Loucy (cell line): ENCODE measurements around the gene JAZF1.

Experiments
- H2AFZ ChIP-seq: fragments of 200-600 bp; sonication (generic); 2 replicates; pipeline ENCODE4 v1.6.0; 2016; ENCODE audit warnings: antibody characterized with exemption, mild to moderate bottlenecking, low read length, moderate library complexity
- H3F3A ChIP-seq: fragments of 200-600 bp; 2 replicates; pipeline ENCODE4 v1.6.0; 2016; ENCODE audit warnings: antibody characterized with exemption, low read depth, mild to moderate bottlenecking
- H3K27me3 ChIP-seq: fragments of 200-600 bp; sonication (generic); 2 replicates; pipeline ENCODE4 v1.6.1; 2014; ENCODE audit warnings: low read length, mild to moderate bottlenecking; ENCODE audit not compliant: insufficient read depth, poor library complexity, severe bottlenecking
- H3K36me3 ChIP-seq: fragments of 200-600 bp; sonication (generic); 2 replicates; pipeline ENCODE4 v1.6.1; 2016; ENCODE audit warnings: low read length; ENCODE audit not compliant: insufficient read depth
- H3K4me1 ChIP-seq: fragments of 200-600 bp; sonication (generic); 2 replicates; pipeline ENCODE4 v1.5.1; 2014; ENCODE audit warnings: low read length, mild to moderate bottlenecking; ENCODE audit not compliant: insufficient read depth, poor library complexity, severe bottlenecking
- H3K4me2 ChIP-seq: fragments of 200-600 bp; sonication (generic); 2 replicates; pipeline ENCODE4 v1.6.0; 2014; ENCODE audit warnings: antibody characterized with exemption, low read length, low read depth, mild to moderate bottlenecking; ENCODE audit not compliant: poor library complexity, severe bottlenecking
- H3K4me3 ChIP-seq: fragments of 200-600 bp; sonication (generic); 2 replicates; pipeline ENCODE4 v1.5.1; 2014; ENCODE audit warnings: low read length, mild to moderate bottlenecking, mixed read lengths; ENCODE audit not compliant: poor library complexity, severe bottlenecking
- H3K79me2 ChIP-seq: fragments of 200-600 bp; sonication (generic); 2 replicates; pipeline ENCODE4 v1.6.1; 2014; ENCODE audit warnings: low read length; ENCODE audit not compliant: insufficient read depth
- H3K9ac ChIP-seq: fragments of 200-600 bp; sonication (generic); 2 replicates; pipeline ENCODE4 v1.6.0; 2014; ENCODE audit warnings: mild to moderate bottlenecking, low read depth, low read length, moderate library complexity; ENCODE audit not compliant: poor library complexity, severe bottlenecking
- H3K9me2 ChIP-seq: fragments of 200-600 bp; sonication (generic); replicated peaks from 2 replicates; pipeline ENCODE4 v1.6.1; 2016; ENCODE audit warnings: low read depth, low read length, mixed read lengths
- H3K9me3 ChIP-seq: fragments of 200-600 bp; sonication (generic); 2 replicates; pipeline ENCODE4 v1.6.1; 2014; ENCODE audit warnings: mild to moderate bottlenecking, antibody characterized with exemption, low read length, low read depth; ENCODE audit not compliant: insufficient read depth
- H4K20me1 ChIP-seq: fragments of 200-600 bp; sonication (generic); 2 replicates; pipeline ENCODE4 v1.6.0; 2014; ENCODE audit warnings: antibody characterized with exemption, low read length, mild to moderate bottlenecking; ENCODE audit not compliant: insufficient read depth, poor library complexity, severe bottlenecking
- EZH2phosphoT487 ChIP-seq: fragments of 200-600 bp; IDR thresholded peaks from 2 replicates; pipeline ENCODE4 v1.6.1; 2018; ENCODE audit warnings: antibody characterized with exemption, mild to moderate bottlenecking, moderate library complexity, borderline replicate concordance
- TF ChIP-seq, protein P1 (sequence below): fragments of 200-600 bp; sonication (generic); conservative IDR thresholded peaks from 2 replicates; pipeline ENCODE4 v1.5.1; 2014; ENCODE audit warnings: mild to moderate bottlenecking, antibody characterized with exemption, low read length

The JAZF1 gene

DNA sequence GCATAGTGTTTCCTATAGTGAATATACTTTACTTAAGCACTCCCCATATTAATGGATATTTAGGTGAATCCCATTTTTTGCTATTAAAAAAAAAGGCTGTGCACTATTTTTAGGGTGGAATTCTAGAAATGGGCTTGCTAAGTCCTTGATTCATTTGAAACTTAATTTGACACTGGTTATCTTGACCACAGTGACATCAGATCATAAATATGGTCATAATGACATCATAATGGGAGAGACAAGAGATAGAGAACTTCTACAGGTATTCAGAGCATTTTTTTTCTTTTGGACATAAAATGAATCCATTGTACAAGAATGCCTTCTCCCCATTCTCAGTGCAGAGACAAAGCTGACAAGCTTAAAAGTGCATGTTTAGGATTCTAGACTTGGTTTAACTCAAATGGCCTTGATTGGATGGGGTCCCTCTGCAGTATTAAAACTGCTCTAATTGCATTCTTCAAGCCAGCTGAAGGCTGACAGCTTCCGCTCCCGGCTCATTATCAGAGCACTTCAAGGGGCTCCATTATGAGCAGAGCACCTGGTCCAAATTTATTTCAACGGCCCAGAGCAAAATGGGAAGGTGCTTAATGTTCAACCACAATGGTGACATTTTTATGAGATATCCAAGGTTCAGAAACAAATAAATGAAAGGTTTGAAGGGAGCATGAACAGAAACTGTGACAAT lies 104.8 kb downstream of the JAZF1 start:
- H3K27me3 ChIP-seq, result no peaks in the 10 kb centered on the region
- TF ChIP-seq EZH2phosphoT487, result no peak
- no peaks in the 10 kb centered on the region for H3K9me3 ChIP-seq
- H4K20me1 ChIP-seq, result no peaks in the 10 kb centered on the region
- H3K4me2 ChIP-seq, result no peak overlapping the region
- no peak overlapping the region for H3K9ac ChIP-seq
- H3K4me3 ChIP-seq, result no peak overlapping the region
- peaks cover 18% of the 10 kb centered on the region for H3K79me2 ChIP-seq
- no peaks in the 10 kb centered on the region for H3K36me3 ChIP-seq
- peaks cover 26% of the 10 kb centered on the region for H3K4me1 ChIP-seq
- no peaks in the 10 kb centered on the region; the same call in 1 of the 2 replicates for H3F3A ChIP-seq
- H3K9me2 ChIP-seq, result no peaks in the 10 kb centered on the region
- no peak overlapping the region for H2AFZ ChIP-seq

DNA sequence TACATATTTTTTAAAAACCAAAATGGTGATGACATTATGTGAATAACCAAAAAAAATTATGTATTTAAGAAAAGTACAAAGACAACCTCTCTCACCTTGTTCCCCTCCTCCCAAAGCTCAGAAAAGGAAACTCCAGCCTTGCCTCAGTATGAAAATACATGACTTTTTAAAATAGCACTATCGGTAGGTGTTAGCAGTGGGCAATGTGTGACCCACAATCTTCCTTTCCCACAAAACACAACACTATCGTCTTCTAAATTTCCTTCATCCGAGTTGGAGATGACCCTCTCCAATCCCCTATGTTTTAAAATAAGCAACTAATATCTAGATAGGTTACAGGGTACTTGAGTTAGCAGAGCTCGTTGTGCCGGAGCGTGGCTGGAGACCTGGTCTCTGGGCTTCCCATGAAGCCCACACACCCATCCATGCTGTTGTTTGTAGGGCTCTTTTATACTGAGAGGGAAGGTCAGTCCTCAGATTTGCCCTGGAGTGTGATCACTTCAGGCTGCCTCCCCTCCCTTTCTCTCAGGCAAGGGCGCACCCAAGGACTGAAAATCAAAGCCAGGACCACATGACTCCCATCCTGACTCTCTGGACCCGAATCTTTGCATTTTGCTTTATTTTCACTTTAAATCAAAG lies 107.6 kb downstream of the JAZF1 start:
- H3K4me1 ChIP-seq, result peaks cover 16% of the 10 kb centered on the region
- peaks cover 12% of the 10 kb centered on the region for H3K79me2 ChIP-seq
- TF ChIP-seq, protein P1, sequence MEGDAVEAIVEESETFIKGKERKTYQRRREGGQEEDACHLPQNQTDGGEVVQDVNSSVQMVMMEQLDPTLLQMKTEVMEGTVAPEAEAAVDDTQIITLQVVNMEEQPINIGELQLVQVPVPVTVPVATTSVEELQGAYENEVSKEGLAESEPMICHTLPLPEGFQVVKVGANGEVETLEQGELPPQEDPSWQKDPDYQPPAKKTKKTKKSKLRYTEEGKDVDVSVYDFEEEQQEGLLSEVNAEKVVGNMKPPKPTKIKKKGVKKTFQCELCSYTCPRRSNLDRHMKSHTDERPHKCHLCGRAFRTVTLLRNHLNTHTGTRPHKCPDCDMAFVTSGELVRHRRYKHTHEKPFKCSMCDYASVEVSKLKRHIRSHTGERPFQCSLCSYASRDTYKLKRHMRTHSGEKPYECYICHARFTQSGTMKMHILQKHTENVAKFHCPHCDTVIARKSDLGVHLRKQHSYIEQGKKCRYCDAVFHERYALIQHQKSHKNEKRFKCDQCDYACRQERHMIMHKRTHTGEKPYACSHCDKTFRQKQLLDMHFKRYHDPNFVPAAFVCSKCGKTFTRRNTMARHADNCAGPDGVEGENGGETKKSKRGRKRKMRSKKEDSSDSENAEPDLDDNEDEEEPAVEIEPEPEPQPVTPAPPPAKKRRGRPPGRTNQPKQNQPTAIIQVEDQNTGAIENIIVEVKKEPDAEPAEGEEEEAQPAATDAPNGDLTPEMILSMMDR, result no peak
- TF ChIP-seq EZH2phosphoT487, result no peak

GRCh38 chr7:28071570-28071969 lies 109.0 kb downstream of the JAZF1 start:
- H3K4me2 ChIP-seq, result no peak overlapping the region
- no peaks in the 10 kb centered on the region for H3K9me3 ChIP-seq
- H4K20me1 ChIP-seq, result no peaks in the 10 kb centered on the region
- no peak overlapping the region for H2AFZ ChIP-seq
- H3K27me3 ChIP-seq, result no peaks in the 10 kb centered on the region
- H3K36me3 ChIP-seq, result no peaks in the 10 kb centered on the region
- H3K4me1 ChIP-seq, result peaks cover 11% of the 10 kb centered on the region
- H3K79me2 ChIP-seq, result peaks cover 9% of the 10 kb centered on the region
- H3F3A ChIP-seq, result no peaks in the 10 kb centered on the region
- H3K9ac ChIP-seq, result no peak overlapping the region
- no peak overlapping the region for H3K4me3 ChIP-seq
- TF ChIP-seq EZH2phosphoT487, result no peak
- TF ChIP-seq, protein P1, result no peak
- no peaks in the 10 kb centered on the region for H3K9me2 ChIP-seq

More for the DNA sequence above, 107.6 kb downstream of the JAZF1 start:
- Histone ChIP-seq H3K4me3 (no peak overlapping the region), H3K27me3 (no peaks in the 10 kb centered on the region), H3K9me2 (no peaks in the 10 kb centered on the region), H3K9ac (no peak overlapping the region), H3K9me3 (no peaks in the 10 kb centered on the region), H3K36me3 (no peaks in the 10 kb centered on the region), H4K20me1 (no peaks in the 10 kb centered on the region), H2AFZ (no peak overlapping the region), H3K4me2 (no peak overlapping the region), H3F3A (no peaks in the 10 kb centered on the region)
